ENCODE data around the gene BABAM2.

- TF ChIP-seq EZH2 (optimal IDR thresholded peaks at IDR 0.05; ENCODE audit: low read depth, low read length) (no peak), CTCF (IDR thresholded peaks at IDR 0.05; ENCODE audit: low read length) (no peak)
Measured at GRCh38 chr2:28199995-28200679, 309.6 kb downstream of the BABAM2 start.
